Measurements from ENCODE around the gene TUBA4A. TPM values are rescaled to one million over a fixed set of nuclear protein-coding genes. Genes with fewer than 3 reads are reported as not detected.
A peak's percentile ranks its signal among the peaks of the same experiment; 100 is the strongest.

The TUBA4A gene
- total RNA-seq, 1 donor = 11.9 TPM

GRCh38 chr2:219221957-219222518 is 31.7 kb downstream of the TUBA4A start:
- H4K20me1 ChIP-seq (ENCODE audit: insufficient read depth, low read length) = peaks cover 12% of the 10 kb centered on the region
- no peaks in the 10 kb centered on the region for H3K9me3 ChIP-seq (ENCODE audit: low read depth, low read length)
- H3K79me2 ChIP-seq (ENCODE audit: insufficient read depth, low read length) = peaks cover 6% of the 10 kb centered on the region
- peak; percentile 19 for DNase-seq (ENCODE audit: insufficient read length, low spot score, missing footprints)
- no peak overlapping the region for H3K4me2 ChIP-seq (ENCODE audit: insufficient read depth, low read length)
- no peak for TF ChIP-seq CTCF (IDR thresholded peaks at IDR 0.05; ENCODE audit: extremely low read depth, low read depth, low read length)
- no peak overlapping the region for H2AFZ ChIP-seq (ENCODE audit: low read length)
- H3K4me1 ChIP-seq (ENCODE audit: insufficient read depth, low read length) = peaks cover 23% of the 10 kb centered on the region
- peaks cover 57% of the 10 kb centered on the region for H3K36me3 ChIP-seq (ENCODE audit: insufficient read depth, low read length)
- no peak overlapping the region for H3K4me3 ChIP-seq (ENCODE audit: insufficient read depth, low read length)
- H3K27ac ChIP-seq (ENCODE audit: low read depth, low read length) = no peak overlapping the region
- no peaks in the 10 kb centered on the region for H3K27me3 ChIP-seq (ENCODE audit: insufficient read depth, low read length)

- peaks cover 12% of the 10 kb centered on the region for H4K20me1 ChIP-seq (ENCODE audit: insufficient read depth, low read length)
- H3K36me3 ChIP-seq (ENCODE audit: insufficient read depth, low read length) = peaks cover 61% of the 10 kb centered on the region
- H3K27me3 ChIP-seq (ENCODE audit: insufficient read depth, low read length) = no peaks in the 10 kb centered on the region
- H3K4me1 ChIP-seq (ENCODE audit: insufficient read depth, low read length) = peaks cover 23% of the 10 kb centered on the region
- no peak overlapping the region for H2AFZ ChIP-seq (ENCODE audit: low read length)
- TF ChIP-seq CTCF (IDR thresholded peaks at IDR 0.05; ENCODE audit: extremely low read depth, low read depth, low read length) = no peak
- peaks cover 3% of the 10 kb centered on the region for H3K79me2 ChIP-seq (ENCODE audit: insufficient read depth, low read length)
- DNase-seq (ENCODE audit: insufficient read length, low spot score, missing footprints) = peak; percentile 21
- no peak overlapping the region for H3K4me2 ChIP-seq (ENCODE audit: insufficient read depth, low read length)
- no peak overlapping the region for H3K27ac ChIP-seq (ENCODE audit: low read depth, low read length)
- no peaks in the 10 kb centered on the region for H3K9me3 ChIP-seq (ENCODE audit: low read depth, low read length)
- no peak overlapping the region for H3K4me3 ChIP-seq (ENCODE audit: insufficient read depth, low read length)
Measured at GRCh38 chr2:219220652-219221402, 32.9 kb downstream of the TUBA4A start.

- TF ChIP-seq CTCF (IDR thresholded peaks at IDR 0.05; ENCODE audit: extremely low read depth, low read depth, low read length) = no peak
- H3K4me2 ChIP-seq (ENCODE audit: insufficient read depth, low read length) = peak overlapping the region; percentile 80
- H3K27ac ChIP-seq (ENCODE audit: low read depth, low read length) = peak overlapping the region; percentile 51
Measured at GRCh38 chr2:219219784-219220532, 33.8 kb downstream of the TUBA4A start.

More at GRCh38 chr2:219219784-219220532, 33.8 kb downstream of the TUBA4A start:
- H3K36me3 ChIP-seq (ENCODE audit: insufficient read depth, low read length) = peaks cover 57% of the 10 kb centered on the region
- peaks cover 8% of the 10 kb centered on the region for H4K20me1 ChIP-seq (ENCODE audit: insufficient read depth, low read length)
- peaks cover 23% of the 10 kb centered on the region for H3K4me1 ChIP-seq (ENCODE audit: insufficient read depth, low read length)
- peak; percentile 71 for DNase-seq (ENCODE audit: insufficient read length, low spot score, missing footprints)
- no peak overlapping the region for H2AFZ ChIP-seq (ENCODE audit: low read length)
- H3K27me3 ChIP-seq (ENCODE audit: insufficient read depth, low read length) = no peaks in the 10 kb centered on the region
- no peaks in the 10 kb centered on the region for H3K9me3 ChIP-seq (ENCODE audit: low read depth, low read length)
- H3K79me2 ChIP-seq (ENCODE audit: insufficient read depth, low read length) = peaks cover 3% of the 10 kb centered on the region
- H3K4me3 ChIP-seq (ENCODE audit: insufficient read depth, low read length) = no peak overlapping the region

Data from osteoblast (primary cell).